NCI-H2107 treated with DMSO at 0.1 percent for 48 hours (cell line): ENCODE results near the gene ATAD2B.

Experiments used
- DNase-seq: peaks from one replicate; lab custom pipeline; 2025; ENCODE audit not compliant: unreplicated experiment; lab: John Stamatoyannopoulos, UW

The ATAD2B gene

DNA sequence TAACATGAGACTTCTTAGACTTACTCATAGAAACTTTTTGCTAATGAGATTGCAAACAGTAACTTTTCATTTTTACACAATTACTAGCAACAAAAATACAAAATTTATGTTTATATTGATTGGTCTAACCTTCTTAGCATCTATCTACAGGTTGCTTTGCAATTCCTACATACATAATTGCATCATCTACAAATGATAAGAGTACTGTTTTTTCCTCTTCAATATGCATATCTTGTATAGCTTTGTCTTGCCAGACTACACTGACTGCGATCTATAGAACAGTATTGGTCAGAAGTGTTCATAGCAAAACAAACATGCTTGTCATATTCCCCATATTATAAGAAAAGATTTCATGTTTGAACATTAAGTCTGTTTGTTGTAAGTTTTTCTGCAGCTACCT lies 87.9 kb downstream of the ATAD2B start:
- DNase-seq, result no peak

DNA sequence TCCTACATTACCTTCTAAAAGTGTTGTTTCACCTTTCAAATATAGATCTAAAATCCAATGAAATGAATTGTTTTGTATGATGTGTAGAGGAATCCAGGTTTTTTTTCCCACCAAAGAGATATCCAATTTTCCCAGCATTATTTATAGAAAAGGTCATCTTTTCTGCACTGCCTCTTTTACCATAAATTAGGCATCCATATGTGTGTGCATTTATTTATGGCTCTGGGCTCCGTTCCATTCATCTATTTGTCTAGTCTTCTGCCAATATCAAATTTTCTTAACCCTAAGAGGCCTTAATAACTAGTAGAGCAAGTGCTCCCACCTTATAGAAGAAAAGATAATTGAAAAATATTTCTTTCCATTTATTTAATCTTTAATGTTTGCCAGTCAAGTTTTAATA lies 88.3 kb downstream of the ATAD2B start:
- DNase-seq, result no peak

DNA sequence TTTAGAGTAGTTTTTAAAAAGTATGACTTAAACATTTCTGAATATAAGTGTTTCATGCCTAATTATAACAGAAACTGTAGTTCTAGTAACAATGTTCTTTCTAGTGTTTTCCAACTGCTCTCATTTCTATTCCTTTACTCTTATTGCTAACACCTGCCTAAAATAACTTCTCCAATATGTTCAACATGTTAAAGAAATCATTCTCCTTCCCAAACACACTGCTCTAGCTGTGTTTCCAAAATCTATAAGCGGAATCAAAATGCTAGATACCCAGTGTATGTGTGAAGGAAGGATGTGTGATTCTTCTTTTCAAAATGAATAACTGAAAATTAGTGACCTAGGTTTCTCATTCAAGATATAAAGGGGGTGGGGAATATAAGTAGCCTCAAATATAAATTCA lies 89.1 kb downstream of the ATAD2B start:
- no peak for DNase-seq

DNA sequence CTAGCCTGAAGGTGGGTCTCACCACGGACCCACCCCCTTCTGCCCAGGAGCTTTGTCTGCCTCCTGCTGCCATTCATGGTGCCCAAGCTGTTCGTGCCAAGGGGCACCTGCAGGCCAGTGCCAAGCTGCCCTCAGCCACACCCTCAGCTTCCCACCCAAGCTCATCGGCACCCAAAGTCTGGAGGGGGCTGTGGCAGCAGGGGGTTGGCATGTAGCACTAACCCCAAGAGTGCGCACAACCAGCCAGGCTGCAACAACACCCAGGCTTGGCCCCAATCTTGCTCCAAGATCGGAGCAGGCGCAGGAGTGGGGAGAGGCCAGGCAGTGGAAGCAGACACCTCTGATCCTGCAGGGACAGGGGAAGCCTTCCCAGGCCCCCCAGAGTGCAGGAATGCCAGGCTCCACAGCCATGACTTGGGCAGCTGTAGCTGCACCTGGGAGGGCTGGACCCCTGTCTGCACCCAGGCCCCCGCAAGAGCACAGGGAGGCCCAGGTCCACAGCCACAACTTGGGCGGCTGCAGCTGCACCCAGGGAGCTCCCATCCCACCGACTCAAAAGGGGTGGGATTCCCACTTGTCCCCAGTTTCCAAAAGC lies 89.9 kb downstream of the ATAD2B start:
- DNase-seq, result no peak

DNA sequence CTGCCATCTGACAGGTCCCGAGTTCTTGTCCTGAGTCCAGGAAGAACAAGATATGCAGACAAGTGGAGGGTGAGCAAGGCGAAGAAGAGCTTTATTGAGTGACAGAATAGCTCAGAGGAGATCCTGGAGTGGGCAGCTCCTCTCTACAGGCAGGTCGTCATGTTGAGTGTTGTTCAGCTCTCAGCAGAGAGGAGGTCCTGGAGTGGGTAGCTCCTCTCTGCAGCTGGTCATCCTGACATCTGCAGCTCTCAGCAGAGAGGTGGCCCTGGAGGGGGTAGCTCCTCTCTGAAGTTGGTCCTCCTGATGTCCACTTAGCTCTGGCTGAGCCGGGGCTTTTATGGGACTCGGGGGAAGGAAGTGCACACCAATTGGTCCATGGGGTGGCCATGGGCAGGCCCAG lies 90.4 kb downstream of the ATAD2B start:
- no peak for DNase-seq

DNA sequence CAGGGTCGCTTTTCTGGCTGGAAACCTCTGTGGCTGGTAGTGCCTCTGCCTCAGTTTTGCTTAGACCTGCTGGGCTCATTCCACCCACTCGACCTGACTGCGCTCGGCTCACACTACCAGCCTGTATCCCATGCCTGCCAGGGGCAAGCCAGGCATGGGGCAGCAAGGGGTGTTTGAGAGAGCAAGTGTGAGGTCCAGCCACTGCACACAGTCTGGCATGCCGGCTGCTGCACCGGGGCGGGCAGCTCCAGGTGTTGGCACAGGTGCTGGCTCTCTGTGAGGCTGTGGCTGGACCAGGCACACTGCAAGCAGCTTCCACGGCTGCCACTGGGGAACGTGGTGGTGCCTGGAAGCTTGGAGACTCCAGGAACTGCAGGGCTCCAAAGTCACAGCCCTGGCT lies 90.9 kb downstream of the ATAD2B start:
- DNase-seq, result no peak

DNA sequence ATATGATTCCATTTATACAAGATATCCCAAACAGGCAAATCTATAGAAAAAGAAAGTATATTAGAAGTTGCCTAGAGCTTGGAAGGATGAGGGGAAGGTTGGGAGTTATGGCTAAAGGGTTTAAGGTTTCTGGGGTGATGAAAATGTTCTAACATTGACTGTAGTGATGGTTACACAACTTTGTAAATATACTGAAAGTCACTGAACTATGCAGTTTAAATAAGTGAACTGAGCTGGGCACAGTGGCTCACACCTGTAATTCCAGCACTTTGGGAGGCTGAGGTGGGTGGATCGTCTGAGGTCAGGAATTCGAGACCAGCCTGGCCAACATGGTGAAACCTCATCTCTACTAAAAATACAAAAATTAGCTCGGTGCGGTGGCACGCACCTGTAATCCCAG lies 91.5 kb downstream of the ATAD2B start:
- DNase-seq, result no peak

DNA sequence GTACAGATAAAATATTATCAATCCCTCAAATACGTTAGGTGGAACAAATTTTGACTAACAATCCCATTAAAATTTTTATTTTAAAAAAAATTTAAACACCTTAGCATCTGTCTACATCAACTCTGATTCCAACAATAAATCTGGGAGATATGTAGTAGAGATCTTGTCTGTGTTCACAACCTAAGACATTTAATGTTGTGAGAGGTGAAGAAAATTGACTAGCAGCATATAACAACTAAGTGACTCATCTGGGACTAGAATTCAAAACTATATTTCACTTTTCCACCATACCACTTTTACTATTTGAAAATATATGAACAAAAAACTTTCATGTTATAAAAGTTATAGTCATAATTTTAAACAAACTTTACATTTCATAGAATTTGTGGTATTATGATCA lies 97.9 kb downstream of the ATAD2B start:
- DNase-seq, result no peak

DNA sequence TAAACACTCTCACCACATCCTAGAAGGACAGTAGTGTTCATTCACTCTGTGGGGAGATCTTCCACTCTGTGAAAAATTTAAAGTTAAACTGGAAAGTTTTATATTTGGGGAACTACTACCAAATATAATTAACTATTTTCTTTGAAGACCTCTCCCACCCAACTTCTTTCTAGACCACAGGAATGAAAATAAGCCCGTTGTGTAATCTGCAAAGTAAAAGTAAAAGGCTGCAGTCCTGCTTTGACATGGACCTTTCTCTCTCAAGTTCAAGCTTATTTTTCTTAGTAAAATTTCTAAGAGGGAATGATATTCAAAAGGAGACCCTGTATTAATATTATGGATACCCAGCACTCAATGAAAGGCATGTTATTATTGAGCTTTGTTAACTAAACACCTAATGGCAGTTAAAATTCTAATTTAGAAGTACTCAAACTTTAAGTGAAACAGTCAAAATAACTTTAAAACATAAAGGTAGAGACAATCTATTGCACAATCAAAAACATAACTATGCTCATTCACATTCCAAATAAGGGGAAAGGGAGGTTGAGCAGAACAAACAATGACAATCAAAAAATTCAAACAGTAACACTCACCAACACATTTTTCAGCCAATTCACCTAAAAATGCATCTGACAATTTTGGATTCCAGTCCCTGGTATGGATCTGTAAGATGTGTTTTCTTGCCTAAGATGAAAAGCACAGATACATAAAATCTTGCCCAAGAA lies 98.5 kb downstream of the ATAD2B start:
- no peak for DNase-seq

DNA sequence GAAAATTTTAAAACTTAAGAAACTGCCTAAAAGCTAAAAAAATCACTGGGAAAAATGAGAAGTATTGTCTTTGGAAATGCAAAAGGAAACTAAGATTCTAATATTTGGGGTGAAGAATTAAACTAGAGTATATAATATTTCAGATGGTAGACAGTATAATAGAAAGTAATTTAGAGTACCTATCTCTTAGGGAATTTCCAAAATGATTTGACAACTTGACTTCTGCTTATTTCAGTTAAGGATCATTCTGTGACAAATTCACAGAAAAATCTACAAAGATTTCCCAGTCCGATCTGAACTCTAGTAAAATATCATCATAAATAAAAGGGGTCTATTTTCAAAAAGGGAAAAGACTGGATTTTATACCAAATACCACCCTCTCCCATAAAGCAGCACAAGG lies 99.6 kb downstream of the ATAD2B start:
- no peak for DNase-seq

DNA sequence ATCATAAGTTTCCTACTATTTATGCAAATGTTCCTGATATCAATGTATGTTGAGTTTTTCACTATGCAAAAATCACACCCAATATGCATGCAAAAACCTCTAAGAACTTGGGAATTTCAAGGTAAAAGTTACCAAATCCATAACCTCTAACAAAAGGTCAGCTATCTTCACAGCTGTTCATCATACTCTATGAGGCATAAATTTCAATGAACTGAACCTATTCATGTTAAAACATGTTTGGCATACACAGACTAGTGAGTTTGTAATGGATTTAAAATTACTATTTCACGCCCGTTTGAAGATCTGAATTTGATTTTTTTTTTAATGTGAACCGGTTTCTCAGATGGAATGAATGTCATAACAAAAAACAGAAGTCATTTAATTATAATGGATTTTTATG lies 100.2 kb downstream of the ATAD2B start:
- DNase-seq, result no peak

DNA sequence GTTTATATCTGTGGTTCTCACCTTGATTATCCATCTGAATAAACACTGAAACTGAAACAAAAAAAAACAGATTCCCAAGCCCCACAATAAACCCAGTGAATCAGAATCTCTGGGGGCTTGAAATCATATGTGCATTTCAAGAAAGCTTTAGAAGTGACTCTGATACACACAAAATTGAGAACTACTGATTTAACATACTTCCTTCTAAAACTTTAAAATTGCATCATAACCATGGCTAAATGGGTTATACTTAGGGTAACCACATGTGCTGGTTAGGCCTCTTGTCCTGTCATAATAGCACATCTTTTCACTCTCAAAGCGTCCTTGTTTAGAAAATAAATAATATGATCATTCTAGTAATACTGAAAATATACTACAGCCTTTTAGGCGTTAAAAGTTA lies 100.9 kb downstream of the ATAD2B start:
- DNase-seq, result no peak

DNA sequence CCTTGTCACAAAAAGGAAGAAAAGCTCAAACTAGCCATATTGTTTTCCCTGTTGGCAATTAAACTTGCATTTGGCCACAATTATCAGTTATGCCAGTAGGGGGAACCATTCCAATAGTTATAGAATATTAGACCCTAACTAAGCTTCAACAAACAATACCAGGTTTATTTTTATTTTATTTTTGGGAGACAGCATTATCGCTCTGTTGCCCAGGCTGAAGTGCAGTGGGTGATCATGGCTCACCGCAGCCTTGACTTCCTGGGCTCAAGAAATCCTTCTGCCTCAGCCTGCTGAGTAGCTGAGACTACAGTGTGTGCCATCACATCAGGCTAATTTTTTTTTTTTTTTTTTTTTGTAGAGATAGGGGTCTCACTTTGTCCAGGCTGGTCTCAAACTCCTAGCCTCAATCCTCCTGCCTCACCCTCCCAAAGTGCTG lies 102.1 kb downstream of the ATAD2B start:
- DNase-seq, result peak; percentile 8

DNA sequence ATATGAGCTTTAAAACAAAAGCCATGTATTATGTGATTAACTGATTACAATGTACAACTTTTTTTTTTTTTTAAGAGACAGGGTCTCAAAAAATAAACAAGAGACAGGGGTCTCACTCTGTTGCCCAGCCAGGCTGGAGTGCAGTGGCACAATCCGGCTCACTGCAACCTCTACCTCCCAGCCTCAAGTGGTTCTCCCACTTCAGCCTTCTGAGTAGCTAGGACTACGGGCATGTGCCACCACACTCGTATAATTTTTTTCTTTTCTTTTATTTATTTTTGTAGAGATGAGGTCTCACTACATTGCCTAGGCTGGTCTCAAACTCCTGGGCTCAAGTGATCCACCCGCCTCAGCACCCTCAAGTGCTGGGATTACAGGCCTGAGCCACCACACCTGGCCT lies 103.1 kb downstream of the ATAD2B start:
- no peak for DNase-seq

DNA sequence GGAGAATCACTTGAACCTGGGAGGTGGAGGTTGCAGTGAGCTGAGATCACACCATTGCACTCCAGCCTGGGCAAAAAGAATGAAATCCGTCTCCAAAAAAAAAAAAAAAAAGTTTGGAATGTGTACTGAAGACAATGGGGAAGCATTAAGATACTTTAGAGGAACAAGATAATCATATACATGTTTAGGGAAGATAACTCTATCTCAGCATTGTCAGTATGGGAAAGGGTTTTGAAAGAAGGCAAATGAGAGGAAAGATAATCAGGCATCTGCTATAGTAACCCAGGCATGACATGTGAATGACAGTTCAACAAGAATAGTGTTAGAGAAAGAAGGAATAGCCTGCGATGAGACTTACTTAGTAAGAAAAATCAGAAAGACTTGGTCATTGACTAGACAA lies 112.0 kb downstream of the ATAD2B start:
- DNase-seq, result no peak

DNA sequence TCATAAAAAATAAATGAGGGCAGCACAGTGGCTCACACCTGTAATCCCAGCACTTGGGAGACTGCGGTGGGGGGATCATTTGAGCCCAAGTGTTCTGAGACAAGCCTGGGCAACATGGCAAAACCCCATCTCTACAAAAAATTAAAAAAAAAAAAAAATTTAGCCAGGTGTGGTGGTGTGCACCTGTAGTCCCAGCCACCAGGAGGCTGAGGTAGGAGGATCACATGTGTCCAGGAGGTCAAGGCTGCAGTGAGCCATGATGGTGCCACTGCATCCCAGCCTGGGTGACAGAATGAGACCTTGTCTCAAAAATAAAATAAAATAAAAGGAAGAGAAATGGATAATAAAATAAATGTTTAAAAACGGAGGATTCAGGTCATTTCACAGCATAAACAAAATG lies 113.5 kb downstream of the ATAD2B start:
- DNase-seq, result no peak

DNA sequence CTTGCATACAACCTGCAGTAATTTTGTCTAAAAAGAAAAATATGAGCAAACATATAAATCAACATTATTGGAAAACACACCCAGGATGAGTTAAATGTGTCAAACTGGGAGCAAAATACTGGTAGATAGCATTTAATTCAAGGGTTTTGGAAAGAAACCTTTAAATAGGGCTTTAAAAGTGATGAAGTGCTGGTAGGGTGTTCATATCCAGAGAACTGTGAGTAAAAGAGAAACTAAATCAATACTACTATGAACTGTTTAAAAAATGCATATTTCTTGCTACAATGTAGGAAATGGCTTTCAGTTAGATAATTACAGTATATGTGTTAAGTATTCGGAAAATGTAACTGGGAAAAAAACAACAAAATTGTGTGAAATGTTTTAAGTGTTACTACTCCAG lies 117.8 kb downstream of the ATAD2B start:
- DNase-seq, result no peak

DNA sequence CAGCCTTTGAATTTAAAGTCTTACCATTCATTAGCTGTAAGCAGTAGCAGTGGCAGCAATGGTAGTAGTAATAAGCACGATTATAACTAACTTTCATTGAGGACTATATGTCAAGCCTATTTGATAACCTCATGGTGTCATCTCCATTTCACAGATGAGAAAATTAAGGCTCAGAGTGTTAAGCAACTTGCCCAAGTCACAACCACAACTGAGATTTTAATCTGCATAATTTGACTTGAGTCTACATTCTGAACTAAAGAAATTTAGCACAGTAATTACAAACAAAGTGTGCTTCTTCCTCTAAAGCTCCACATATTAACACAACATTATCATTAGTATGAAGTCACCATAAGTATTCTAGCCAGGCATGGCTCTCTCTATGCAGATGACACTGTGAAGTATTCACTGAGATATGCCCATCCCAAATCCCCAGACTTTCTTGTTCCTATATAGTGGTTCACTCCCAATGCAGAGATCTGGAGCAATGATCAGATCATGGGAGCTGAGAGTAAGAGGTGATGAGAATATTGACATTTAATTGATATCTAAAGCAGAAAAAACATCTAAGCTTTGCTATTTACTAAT lies 120.2 kb downstream of the ATAD2B start:
- DNase-seq, result no peak

DNA sequence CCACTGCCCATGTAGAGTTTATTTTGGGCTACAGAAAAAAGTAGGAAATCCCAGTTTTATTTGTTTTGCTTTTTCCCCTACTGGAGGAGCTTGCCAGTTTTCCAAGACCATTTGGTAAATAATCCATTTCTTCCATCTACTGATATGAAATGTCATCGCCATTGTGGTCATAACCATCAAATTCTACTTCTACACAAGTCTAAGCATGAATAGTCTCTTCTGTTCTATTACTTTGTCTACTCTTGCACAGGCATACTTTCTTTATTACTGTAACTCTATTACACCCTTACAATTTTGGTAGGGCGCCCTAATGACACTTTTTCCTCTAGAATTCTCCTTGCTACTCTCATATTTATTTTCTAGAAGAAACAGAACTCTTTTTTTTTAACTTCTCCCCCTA lies 120.7 kb downstream of the ATAD2B start:
- no peak for DNase-seq

DNA sequence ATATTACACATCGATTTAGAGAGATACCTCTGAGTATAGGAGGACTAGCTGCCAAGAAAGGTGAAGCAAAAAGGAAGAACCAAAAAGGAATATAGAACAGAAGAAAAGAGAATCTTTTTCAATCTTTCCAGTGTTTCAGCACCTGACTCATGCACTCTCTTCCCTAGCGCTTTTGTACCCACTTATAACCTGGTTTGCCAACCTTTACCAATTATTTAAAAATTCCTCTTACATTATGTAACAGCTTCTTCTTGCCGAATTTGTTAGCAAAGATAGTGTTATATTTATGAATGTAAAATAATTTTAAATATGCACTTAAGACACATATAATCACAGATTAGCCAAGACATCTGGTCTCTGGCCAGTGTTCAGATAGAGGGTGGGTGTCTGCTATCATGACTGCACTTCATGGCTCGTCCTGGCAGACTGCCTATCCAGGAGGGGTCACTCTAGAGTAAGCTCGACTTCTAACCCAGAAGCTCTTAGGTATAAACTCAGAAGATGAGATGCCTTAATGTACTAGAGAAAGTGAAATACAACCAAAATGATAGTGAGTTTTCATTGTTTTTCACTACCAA lies 122.9 kb downstream of the ATAD2B start:
- no peak for DNase-seq

DNA sequence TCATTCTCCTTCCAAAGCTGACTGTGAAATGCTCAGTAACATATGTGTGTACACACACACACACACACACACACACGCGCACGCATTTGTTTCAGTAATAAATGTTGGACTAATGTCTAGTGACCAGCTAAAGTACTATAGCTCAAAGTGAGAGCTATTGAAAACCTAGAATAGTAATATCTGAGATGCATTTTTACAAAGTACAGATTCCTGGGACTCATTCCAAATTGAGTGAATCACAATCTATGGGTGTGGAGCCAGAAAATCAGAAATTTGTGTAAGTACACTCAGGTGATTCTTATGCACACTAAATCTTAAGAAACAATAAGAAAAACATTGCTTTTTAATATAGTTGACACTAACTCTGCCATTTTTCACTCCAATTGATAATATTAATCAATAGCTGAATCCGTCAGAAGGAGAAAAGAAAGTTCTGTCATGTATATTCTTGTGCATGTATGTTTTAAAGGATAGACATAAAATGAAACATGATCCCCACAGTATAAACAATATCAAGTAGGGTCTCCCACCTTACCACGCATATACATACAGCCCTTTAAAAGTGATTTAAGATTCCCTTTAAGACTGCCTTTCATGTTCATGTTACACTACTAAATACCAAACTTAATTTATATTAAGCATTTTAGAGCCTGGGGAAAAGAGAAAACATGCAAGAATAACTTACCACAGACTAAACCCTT lies 123.5 kb downstream of the ATAD2B start:
- no peak for DNase-seq

DNA sequence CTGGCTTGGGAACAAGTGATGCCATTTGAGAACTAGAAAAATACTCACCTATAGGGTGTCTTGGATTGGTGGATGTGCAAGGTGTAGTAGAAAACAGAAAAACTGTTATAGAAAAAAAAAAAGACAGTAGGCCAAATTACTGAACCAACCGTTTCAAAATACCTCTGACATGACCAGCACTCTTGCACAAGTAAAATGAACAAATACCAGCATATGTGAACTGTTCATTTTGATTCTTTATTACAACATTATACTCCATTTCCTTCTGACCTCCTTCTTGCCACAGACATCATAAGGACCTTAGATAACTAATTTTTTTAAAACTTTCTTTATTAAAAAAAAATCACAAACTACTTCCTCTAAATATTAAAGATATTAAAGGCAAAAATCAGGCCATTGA lies 125.5 kb downstream of the ATAD2B start:
- no peak for DNase-seq
